ENCODE results near the gene UBR2. TPM values are rescaled to one million over a fixed set of nuclear protein-coding genes. Genes with fewer than 3 reads are reported as not detected.

Gene UBR2
- 27.4 and 29.2 TPM in 2 replicates for total RNA-seq

DNA sequence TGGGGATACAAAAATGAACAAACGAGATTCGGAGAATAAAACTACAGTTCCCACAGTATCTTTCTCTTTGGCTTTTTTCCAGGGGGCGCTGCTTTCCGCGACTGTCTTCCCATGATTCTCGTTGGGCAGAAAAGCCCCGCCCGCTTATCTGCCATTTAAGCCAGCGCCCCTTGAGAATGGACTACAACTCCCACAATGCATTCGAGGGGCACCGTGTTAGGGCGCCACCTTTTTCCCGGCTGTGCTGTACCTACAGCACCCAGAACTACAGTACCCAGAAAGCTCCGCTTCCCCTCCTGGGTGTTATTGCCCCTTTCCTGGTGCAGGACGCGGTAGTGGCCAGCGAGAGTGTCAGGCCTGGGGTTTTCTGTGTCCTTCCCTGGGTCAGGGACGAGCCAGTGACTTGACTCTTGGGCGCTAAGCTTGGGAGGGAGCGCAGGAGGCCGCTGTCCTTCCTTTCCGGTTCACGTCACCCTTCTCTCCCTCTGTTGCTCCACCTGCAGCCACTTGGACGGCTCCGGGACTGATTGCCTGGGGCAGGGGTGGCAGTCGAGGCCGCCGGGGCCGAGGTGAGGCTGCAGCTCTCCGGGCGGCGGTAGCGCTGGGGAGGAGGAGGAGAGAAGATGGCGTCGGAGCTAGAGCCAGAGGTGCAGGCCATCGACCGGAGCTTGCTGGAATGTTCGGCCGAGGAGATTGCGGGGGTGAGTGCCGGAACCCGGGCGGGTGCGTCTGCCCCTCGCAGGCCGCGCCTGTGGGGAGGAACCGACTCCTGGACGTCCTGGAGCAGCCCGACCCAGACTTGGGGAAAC lies at the start of gene UBR2:
Gene UBR2, plus strand, starts transcription at position 333 of the 809 bp plus-strand sequence. Its CDS starts 291 bp downstream, at position 624.

DNA sequence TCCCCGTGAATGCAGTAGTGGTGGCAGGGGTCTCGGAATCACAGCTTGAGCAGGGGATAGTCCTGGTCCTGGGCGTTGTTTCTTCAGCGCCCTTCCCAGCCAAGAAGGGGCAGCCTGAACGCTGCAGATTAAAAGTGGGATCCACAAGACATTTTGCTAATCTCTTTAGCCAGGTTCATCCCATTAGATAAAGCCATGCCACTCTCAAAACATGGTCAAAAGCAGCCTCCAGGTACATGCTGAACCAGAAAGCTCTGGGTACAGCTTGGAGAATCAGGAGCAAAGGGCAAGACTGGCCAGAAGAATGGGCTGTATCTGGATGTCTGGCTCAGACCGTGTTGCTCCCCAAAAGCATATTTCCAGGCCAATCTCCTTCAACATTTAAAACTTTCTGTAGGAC lies 158.7 kb downstream of the UBR2 start, which contains the start of gene PRPH2:
Gene PRPH2, minus strand, starts transcription at position 101 of the 400 bp plus-strand sequence. CDS start 263 bp downstream, outside the sequence.

Other genes with a start within 250 kb of the UBR2 start
- 1.8 and 2.8 TPM in 2 replicates for gene TRERF1, start 112.1 kb upstream of the UBR2 start, total RNA-seq
- gene PRPH2, start 158.6 kb downstream of the UBR2 start, total RNA-seq, result 1.8 and 2.5 TPM in 2 replicates
- 32.3 and 47.2 TPM in 2 replicates for gene TBCC, start 182.1 kb downstream of the UBR2 start, total RNA-seq
- gene BICRAL, start 218.0 kb downstream of the UBR2 start, total RNA-seq, result 3.5 and 3.7 TPM in 2 replicates